ENCODE results near the gene GKN2. TPM values are rescaled to one million over a fixed set of nuclear protein-coding genes. Genes with fewer than 3 reads are reported as not detected.

Gene GKN2
- total and polyA plus RNA-seq, 2 donors (not counting 1 experiment from before 2014, with no cell fraction given): not detected

DNA sequence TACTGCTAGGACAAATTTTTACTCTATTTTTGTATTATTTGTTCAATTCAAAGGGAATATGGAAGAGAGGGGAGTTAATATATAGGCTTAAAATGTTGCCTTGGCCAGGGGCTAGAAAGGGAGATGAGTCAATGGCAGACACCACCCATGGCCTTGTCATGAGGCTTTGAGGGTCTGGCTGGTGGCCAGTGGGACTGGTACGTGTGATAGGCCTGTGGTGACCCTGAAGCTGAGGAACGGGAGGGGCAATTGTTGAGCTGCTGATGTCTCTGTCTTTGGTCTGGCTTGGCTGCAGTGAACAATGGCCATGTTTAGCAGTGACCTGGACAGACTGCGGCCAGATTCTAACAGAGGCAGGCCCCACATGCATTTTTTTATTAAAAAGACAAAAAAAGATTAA, 40.2 kb upstream of the GKN2 start:
- H3K27ac Mint-ChIP-seq: no peak overlapping the region
- ATAC-seq (ENCODE audit: low read depth) (no peak), DNase-seq (no peak)
- CTCF ChIA-PET: interaction anchor here (1.0 kb wide), 1 partner anchor 17 kb away, joined by 3 read pairs; no protein-coding TSS in a partner anchor
- no peaks in the 10 kb centered on the region for H3K36me3 ChIP-seq (replicated peaks in 1 of 2; ENCODE audit: control extremely low read depth in 1 of 2, control insufficient read depth in 1 of 2, extremely low read depth in 1 of 2, insufficient read depth in 2 of 2, low read length in 1 of 2)
- H3K4me2 ChIP-seq (replicated peaks; ENCODE audit: low read depth, low read length, poor library complexity, severe bottlenecking): no peak overlapping the region
- H3K4me1 Mint-ChIP-seq: no peaks in the 10 kb centered on the region
- peaks cover 0 to 4% (median 0%) of the 10 kb centered on the region in 4 experiments for H3K27me3 ChIP-seq (replicated peaks in 1 of 4; ENCODE audit: control extremely low read depth in 1 of 4, control insufficient read depth in 3 of 4, insufficient read depth in 4 of 4, low read length in 3 of 4)
- POLR2A ChIA-PET: no interaction called here
- H2AFZ ChIP-seq (ENCODE audit: insufficient read depth, low read depth, low read length, poor library complexity, severe bottlenecking): no peak overlapping the region
- no peaks in the 10 kb centered on the region for H4K20me1 ChIP-seq (ENCODE audit: control insufficient read depth, insufficient read depth, low read length, poor library complexity, severe bottlenecking)
- H3K9me3 Mint-ChIP-seq (ENCODE audit: insufficient read depth): no peaks in the 10 kb centered on the region
- no peak for TF ChIP-seq EZH2 (IDR thresholded peaks at IDR 0.05; ENCODE audit: borderline replicate concordance, insufficient read depth, low read depth, low read length, poor library complexity, severe bottlenecking)
- TF ChIP-seq, protein P1, sequence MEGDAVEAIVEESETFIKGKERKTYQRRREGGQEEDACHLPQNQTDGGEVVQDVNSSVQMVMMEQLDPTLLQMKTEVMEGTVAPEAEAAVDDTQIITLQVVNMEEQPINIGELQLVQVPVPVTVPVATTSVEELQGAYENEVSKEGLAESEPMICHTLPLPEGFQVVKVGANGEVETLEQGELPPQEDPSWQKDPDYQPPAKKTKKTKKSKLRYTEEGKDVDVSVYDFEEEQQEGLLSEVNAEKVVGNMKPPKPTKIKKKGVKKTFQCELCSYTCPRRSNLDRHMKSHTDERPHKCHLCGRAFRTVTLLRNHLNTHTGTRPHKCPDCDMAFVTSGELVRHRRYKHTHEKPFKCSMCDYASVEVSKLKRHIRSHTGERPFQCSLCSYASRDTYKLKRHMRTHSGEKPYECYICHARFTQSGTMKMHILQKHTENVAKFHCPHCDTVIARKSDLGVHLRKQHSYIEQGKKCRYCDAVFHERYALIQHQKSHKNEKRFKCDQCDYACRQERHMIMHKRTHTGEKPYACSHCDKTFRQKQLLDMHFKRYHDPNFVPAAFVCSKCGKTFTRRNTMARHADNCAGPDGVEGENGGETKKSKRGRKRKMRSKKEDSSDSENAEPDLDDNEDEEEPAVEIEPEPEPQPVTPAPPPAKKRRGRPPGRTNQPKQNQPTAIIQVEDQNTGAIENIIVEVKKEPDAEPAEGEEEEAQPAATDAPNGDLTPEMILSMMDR (IDR thresholded peaks at IDR 0.05): no peak
- peaks cover 23% of the 10 kb centered on the region for H3K27me3 Mint-ChIP-seq
- no peak overlapping the region for H3K27ac ChIP-seq (ENCODE audit: low read length in 2 of 2)
- 46% methylated on average over 2 of the region's 3 CpGs for WGBS (ENCODE audit: insufficient coverage)
- H3K4me1 ChIP-seq (ENCODE audit: control insufficient read depth in 2 of 2, insufficient read depth in 2 of 2, low read length in 2 of 2): no peaks in the 10 kb centered on the region
- intact Hi-C loops (cut with micrococcal nuclease): no loop called here
- H3K9me3 ChIP-seq (ENCODE audit: control extremely low read depth in 1 of 3, control insufficient read depth in 2 of 3, insufficient read depth in 1 of 3, low read length in 2 of 3): no peaks in the 10 kb centered on the region
- no peak overlapping the region for H3K4me3 Mint-ChIP-seq
- no peak overlapping the region for H3K9ac ChIP-seq (ENCODE audit: low read length)
- H3K79me2 ChIP-seq (ENCODE audit: control insufficient read depth, insufficient read depth, low read length): no peaks in the 10 kb centered on the region
- no peak overlapping the region for H3K4me3 ChIP-seq (ENCODE audit: control extremely low read depth in 1 of 5, extremely low read depth in 1 of 5, insufficient read depth in 1 of 5, low read depth in 2 of 5, low read length in 4 of 5)

DNA sequence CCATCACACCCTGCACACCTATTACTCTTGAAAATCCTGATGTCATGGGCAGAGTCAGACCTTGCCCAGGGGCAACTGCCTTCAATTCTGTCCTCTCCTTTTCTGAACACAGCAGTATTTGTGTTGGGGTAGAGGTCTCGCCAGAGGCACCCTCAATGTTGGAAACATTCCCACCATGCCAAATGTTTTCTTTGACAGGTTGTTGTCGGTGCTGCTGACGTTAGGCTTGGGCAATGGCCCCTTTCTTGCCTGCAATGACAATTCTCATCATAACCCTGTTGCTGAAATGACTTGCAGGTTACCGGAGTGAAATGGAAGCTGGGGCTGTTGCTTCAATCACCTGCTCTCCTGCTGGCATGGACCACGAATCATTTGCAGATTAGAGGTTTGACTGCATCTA, 39.6 kb upstream of the GKN2 start:
- DNase-seq (no peak), ATAC-seq (ENCODE audit: low read depth) (no peak)
- no peaks in the 10 kb centered on the region for H3K36me3 ChIP-seq (replicated peaks in 1 of 2; ENCODE audit: control extremely low read depth in 1 of 2, control insufficient read depth in 1 of 2, extremely low read depth in 1 of 2, insufficient read depth in 2 of 2, low read length in 1 of 2)
- no peaks in the 10 kb centered on the region for H4K20me1 ChIP-seq (ENCODE audit: control insufficient read depth, insufficient read depth, low read length, poor library complexity, severe bottlenecking)
- no peak overlapping the region for H3K4me3 ChIP-seq (ENCODE audit: control extremely low read depth in 1 of 5, extremely low read depth in 1 of 5, insufficient read depth in 1 of 5, low read depth in 2 of 5, low read length in 4 of 5)
- no peak overlapping the region for H3K27ac Mint-ChIP-seq
- no peaks in the 10 kb centered on the region for H3K9me3 ChIP-seq (ENCODE audit: control extremely low read depth in 1 of 3, control insufficient read depth in 2 of 3, insufficient read depth in 1 of 3, low read length in 2 of 3)
- H3K4me2 ChIP-seq (replicated peaks; ENCODE audit: low read depth, low read length, poor library complexity, severe bottlenecking): no peak overlapping the region
- ChIA-PET CTCF (no interaction called here), POLR2A (no interaction called here)
- H3K9ac ChIP-seq (ENCODE audit: low read length): no peak overlapping the region
- H3K27ac ChIP-seq (ENCODE audit: low read length in 2 of 2): no peak overlapping the region
- H3K27me3 Mint-ChIP-seq: peaks cover 23% of the 10 kb centered on the region
- 91% methylated on average over 4 of the region's 5 CpGs for WGBS (ENCODE audit: insufficient coverage)
- H3K27me3 ChIP-seq (replicated peaks in 1 of 4; ENCODE audit: control extremely low read depth in 1 of 4, control insufficient read depth in 3 of 4, insufficient read depth in 4 of 4, low read length in 3 of 4): peaks cover 0 to 4% (median 0%) of the 10 kb centered on the region in 4 experiments
- intact Hi-C loops (cut with micrococcal nuclease): no loop called here
- H3K79me2 ChIP-seq (ENCODE audit: control insufficient read depth, insufficient read depth, low read length): no peaks in the 10 kb centered on the region
- no peaks in the 10 kb centered on the region for H3K4me1 Mint-ChIP-seq
- no peaks in the 10 kb centered on the region for H3K4me1 ChIP-seq (ENCODE audit: control insufficient read depth in 2 of 2, insufficient read depth in 2 of 2, low read length in 2 of 2)
- H2AFZ ChIP-seq (ENCODE audit: insufficient read depth, low read depth, low read length, poor library complexity, severe bottlenecking): no peak overlapping the region
- H3K4me3 Mint-ChIP-seq: no peak overlapping the region
- no peaks in the 10 kb centered on the region for H3K9me3 Mint-ChIP-seq (ENCODE audit: insufficient read depth)
- no peak for TF ChIP-seq EZH2 (IDR thresholded peaks at IDR 0.05; ENCODE audit: borderline replicate concordance, insufficient read depth, low read depth, low read length, poor library complexity, severe bottlenecking)
- TF ChIP-seq, protein P1 (IDR thresholded peaks at IDR 0.05): no peak

Measured in B cell (primary cell).